ENCODE results near the gene CELF4.

The CELF4 gene

GRCh38 chr18:37578886-37579513 is 13.4 kb upstream of the CELF4 start:
- Histone ChIP-seq H3K9ac (ENCODE audit: insufficient read length) (no peak overlapping the region), H3K9me3 (ENCODE audit: low read depth, low read length) (no peaks in the 10 kb centered on the region), H3K36me3 (ENCODE audit: insufficient read depth, low read length) (no peaks in the 10 kb centered on the region), H3K4me3 (no peak overlapping the region), H3K27ac (no peak overlapping the region)
- no peak for DNase-seq (ENCODE audit: low read depth, low spot score)
- TF ChIP-seq FOXP2 (optimal IDR thresholded peaks at IDR 0.05; ENCODE audit: control extremely low read depth, extremely low read length, insufficient read depth) (no peak), POLR2AphosphoS5 (IDR thresholded peaks at IDR 0.05; ENCODE audit: borderline replicate concordance, low read depth, low read length) (no peak), EZH2 (IDR thresholded peaks at IDR 0.05) (no peak)

DNA sequence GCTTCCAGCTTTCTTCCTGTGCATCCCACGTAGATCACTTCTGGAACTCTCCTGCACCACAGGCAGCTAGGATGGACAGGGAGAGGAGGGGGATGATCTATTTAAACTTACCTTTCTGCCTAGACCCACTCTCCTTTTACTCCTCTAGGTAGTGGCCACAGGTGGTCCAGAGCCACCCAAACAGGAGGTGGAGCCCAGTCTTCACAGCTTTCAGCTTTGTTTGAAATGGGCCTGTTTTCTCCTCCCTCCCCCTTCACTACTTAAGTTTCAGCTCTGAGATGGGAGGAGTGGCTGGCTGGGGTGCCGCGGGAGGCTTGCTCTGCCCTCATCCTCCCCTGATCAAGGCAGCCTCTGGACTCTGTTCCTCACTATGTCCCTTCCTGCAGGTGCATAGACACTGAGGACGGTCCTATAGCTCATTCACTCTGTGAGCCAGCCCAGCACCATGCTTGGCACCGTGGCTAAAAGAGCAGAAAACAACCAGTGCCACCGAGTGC is 12.6 kb upstream of the CELF4 start:
- Histone ChIP-seq H3K27ac (no peak overlapping the region), H3K9ac (ENCODE audit: insufficient read length) (no peak overlapping the region), H3K9me3 (ENCODE audit: low read depth, low read length) (no peaks in the 10 kb centered on the region), H3K36me3 (ENCODE audit: insufficient read depth, low read length) (no peaks in the 10 kb centered on the region), H3K4me3 (no peak overlapping the region)
- TF ChIP-seq POLR2AphosphoS5 (IDR thresholded peaks at IDR 0.05; ENCODE audit: borderline replicate concordance, low read depth, low read length) = no peak
- no peak for DNase-seq (ENCODE audit: low read depth, low spot score)

GRCh38 chr18:37577051-37577611 is 11.5 kb upstream of the CELF4 start:
- no peak overlapping the region for H3K27ac ChIP-seq
- H3K4me3 ChIP-seq = no peak overlapping the region
- no peaks in the 10 kb centered on the region for H3K9me3 ChIP-seq (ENCODE audit: low read depth, low read length)
- DNase-seq (ENCODE audit: low read depth, low spot score) = no peak
- H3K36me3 ChIP-seq (ENCODE audit: insufficient read depth, low read length) = no peaks in the 10 kb centered on the region
- TF ChIP-seq FOXP2 (optimal IDR thresholded peaks at IDR 0.05; ENCODE audit: control extremely low read depth, extremely low read length, insufficient read depth) (no peak), POLR2AphosphoS5 (IDR thresholded peaks at IDR 0.05; ENCODE audit: borderline replicate concordance, low read depth, low read length) (no peak), EZH2 (IDR thresholded peaks at IDR 0.05) (no peak)
- no peak overlapping the region for H3K9ac ChIP-seq (ENCODE audit: insufficient read length)

DNA sequence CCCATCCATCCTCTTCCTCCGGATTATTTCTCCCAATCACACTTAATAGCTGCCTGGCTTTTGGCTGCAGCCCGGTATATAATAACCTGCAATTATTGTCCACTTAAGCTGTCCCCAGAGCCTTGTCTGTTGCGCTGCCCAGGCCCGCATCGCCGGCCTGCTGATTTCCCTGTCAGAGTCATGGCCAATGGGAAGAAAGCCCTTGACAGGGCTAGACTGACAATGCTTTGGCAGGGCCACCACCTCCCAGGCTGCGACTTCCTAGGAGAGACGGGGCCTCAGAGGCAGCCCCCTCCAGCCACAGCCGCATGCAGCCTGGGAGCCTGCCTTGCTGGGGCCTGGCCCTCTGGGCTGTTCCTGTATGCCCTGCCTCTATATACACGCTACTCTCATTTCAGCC is 10.0 kb upstream of the CELF4 start:
- no peak for DNase-seq (ENCODE audit: low read depth, low spot score)
- no peak overlapping the region for H3K9ac ChIP-seq (ENCODE audit: insufficient read length)
- H3K27ac ChIP-seq = no peak overlapping the region
- H3K9me3 ChIP-seq (ENCODE audit: low read depth, low read length) = no peaks in the 10 kb centered on the region
- no peaks in the 10 kb centered on the region for H3K36me3 ChIP-seq (ENCODE audit: insufficient read depth, low read length)
- no peak for TF ChIP-seq EZH2 (IDR thresholded peaks at IDR 0.05)
- H3K4me3 ChIP-seq = no peak overlapping the region

DNA sequence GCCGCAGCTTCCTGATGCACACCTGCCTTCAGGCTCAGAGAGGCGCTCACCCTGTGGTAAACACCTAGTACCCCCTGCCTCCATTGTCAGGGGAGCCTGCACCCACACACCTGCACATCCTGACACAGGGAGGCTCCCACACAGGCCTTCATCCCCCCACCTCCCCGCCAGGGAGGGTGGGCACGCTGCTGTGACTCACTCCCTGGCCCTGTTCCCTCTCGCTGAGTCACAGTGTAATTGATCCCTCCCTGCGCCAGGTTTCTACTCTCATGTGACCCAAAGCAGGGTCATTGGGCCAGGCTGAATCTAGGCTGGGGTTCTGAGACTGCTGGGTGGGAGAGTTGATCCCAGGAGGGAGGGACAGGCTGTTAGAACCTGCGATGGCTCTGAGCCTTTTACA is 8.5 kb upstream of the CELF4 start:
- H3K36me3 ChIP-seq (ENCODE audit: insufficient read depth, low read length) = no peaks in the 10 kb centered on the region
- no peak for TF ChIP-seq POLR2AphosphoS5 (IDR thresholded peaks at IDR 0.05; ENCODE audit: borderline replicate concordance, low read depth, low read length)
- TF ChIP-seq EZH2 (IDR thresholded peaks at IDR 0.05) = no peak
- TF ChIP-seq FOXP2 (optimal IDR thresholded peaks at IDR 0.05; ENCODE audit: control extremely low read depth, extremely low read length, insufficient read depth) = no peak

GRCh38 chr18:37572736-37573135 is 7.1 kb upstream of the CELF4 start:
- Histone ChIP-seq H3K36me3 (ENCODE audit: insufficient read depth, low read length) (no peaks in the 10 kb centered on the region), H3K9ac (ENCODE audit: insufficient read length) (no peak overlapping the region), H3K4me3 (no peak overlapping the region), H3K9me3 (ENCODE audit: low read depth, low read length) (no peaks in the 10 kb centered on the region), H3K27ac (no peak overlapping the region)
- TF ChIP-seq EZH2 (IDR thresholded peaks at IDR 0.05) (no peak), POLR2AphosphoS5 (IDR thresholded peaks at IDR 0.05; ENCODE audit: borderline replicate concordance, low read depth, low read length) (no peak), FOXP2 (optimal IDR thresholded peaks at IDR 0.05; ENCODE audit: control extremely low read depth, extremely low read length, insufficient read depth) (no peak)
- DNase-seq (ENCODE audit: low read depth, low spot score) = no peak

More for the DNA sequence above, 8.5 kb upstream of the CELF4 start:
- no peak overlapping the region for H3K27ac ChIP-seq
- H3K4me3 ChIP-seq = no peak overlapping the region
- DNase-seq (ENCODE audit: low read depth, low spot score) = no peak
- H3K9me3 ChIP-seq (ENCODE audit: low read depth, low read length) = no peaks in the 10 kb centered on the region
- H3K9ac ChIP-seq (ENCODE audit: insufficient read length) = no peak overlapping the region

DNA sequence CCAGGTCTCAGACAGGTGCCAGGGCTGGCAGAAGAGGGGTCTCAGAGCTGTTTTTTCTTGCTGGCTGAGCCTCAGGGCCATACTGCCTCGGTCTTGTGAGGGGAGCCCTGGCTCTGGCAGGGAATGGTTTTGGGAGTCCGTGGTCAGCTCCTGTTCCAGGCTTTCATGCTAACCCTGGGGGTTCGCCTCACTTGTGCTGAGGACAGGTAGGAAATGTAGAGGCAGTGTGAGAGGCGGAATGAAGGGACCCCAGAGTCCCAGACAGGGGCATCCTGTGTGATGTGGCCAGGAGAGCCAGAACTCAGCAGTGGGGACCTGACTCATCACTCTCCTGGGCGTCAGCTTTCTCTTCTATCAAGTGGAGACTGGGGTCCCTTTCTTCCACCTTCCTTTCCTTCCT is 5.7 kb upstream of the CELF4 start:
- DNase-seq (ENCODE audit: low read depth, low spot score) = no peak
- Histone ChIP-seq H3K9ac (ENCODE audit: insufficient read length) (no peak overlapping the region), H3K36me3 (ENCODE audit: insufficient read depth, low read length) (no peaks in the 10 kb centered on the region), H3K27ac (no peak overlapping the region), H3K4me3 (no peak overlapping the region), H3K9me3 (ENCODE audit: low read depth, low read length) (no peaks in the 10 kb centered on the region)
- TF ChIP-seq POLR2AphosphoS5 (IDR thresholded peaks at IDR 0.05; ENCODE audit: borderline replicate concordance, low read depth, low read length) (no peak), FOXP2 (optimal IDR thresholded peaks at IDR 0.05; ENCODE audit: control extremely low read depth, extremely low read length, insufficient read depth) (no peak), EZH2 (IDR thresholded peaks at IDR 0.05) (no peak)

- Histone ChIP-seq H3K4me3 (no peak overlapping the region), H3K36me3 (ENCODE audit: insufficient read depth, low read length) (no peaks in the 10 kb centered on the region), H3K9ac (ENCODE audit: insufficient read length) (no peak overlapping the region), H3K9me3 (ENCODE audit: low read depth, low read length) (no peaks in the 10 kb centered on the region), H3K27ac (no peak overlapping the region)
- TF ChIP-seq POLR2AphosphoS5 (IDR thresholded peaks at IDR 0.05; ENCODE audit: borderline replicate concordance, low read depth, low read length) (no peak), FOXP2 (optimal IDR thresholded peaks at IDR 0.05; ENCODE audit: control extremely low read depth, extremely low read length, insufficient read depth) (no peak), EZH2 (IDR thresholded peaks at IDR 0.05) (no peak)
- DNase-seq (ENCODE audit: low read depth, low spot score) = no peak
These were observed 4.8 kb upstream of the CELF4 start for GRCh38 chr18:37570336-37570930.

DNA sequence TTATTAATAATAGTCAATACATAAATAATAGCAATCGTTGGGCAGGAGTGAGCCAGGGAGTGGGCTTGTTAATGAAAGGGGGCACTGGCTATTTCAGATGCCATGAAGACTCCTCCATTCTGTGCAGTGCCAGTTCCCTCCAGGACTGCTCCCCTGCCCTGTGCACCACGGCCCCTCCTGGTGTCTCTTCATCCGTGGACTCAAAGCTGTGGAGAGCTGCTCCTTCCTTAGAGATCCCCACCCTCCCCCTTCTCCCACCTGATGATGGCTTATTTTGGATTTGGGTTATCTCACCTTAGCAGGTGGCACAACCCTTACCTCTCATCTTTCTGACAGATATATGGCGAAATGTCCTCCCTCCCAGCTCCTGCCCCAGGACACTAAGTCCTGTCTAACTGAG is 3.1 kb upstream of the CELF4 start:
- no peak for DNase-seq (ENCODE audit: low read depth, low spot score)
- TF ChIP-seq POLR2AphosphoS5 (IDR thresholded peaks at IDR 0.05; ENCODE audit: borderline replicate concordance, low read depth, low read length) = no peak
- no peak for TF ChIP-seq FOXP2 (optimal IDR thresholded peaks at IDR 0.05; ENCODE audit: control extremely low read depth, extremely low read length, insufficient read depth)
- no peak for TF ChIP-seq EZH2 (IDR thresholded peaks at IDR 0.05)
- H3K36me3 ChIP-seq (ENCODE audit: insufficient read depth, low read length) = no peaks in the 10 kb centered on the region
- H3K9ac ChIP-seq (ENCODE audit: insufficient read length) = no peak overlapping the region
- H3K4me3 ChIP-seq = no peak overlapping the region
- H3K27ac ChIP-seq = no peak overlapping the region
- H3K9me3 ChIP-seq (ENCODE audit: low read depth, low read length) = no peaks in the 10 kb centered on the region

All from SK-N-MC (cell line).